Liver (tissue), 3 donors: ENCODE measurements around the gene DHX30.

Source experiments
- GABPA ChIP-seq, 2 donors: IDR thresholded peaks in 1 of 2; conservative IDR thresholded peaks in 1 of 2; 2 replicates each; pipeline ENCODE4 v1.6.1; 2016; ENCODE audit warnings: antibody characterized with exemption in 2 of 2, mild to moderate bottlenecking in 1 of 2, moderate library complexity in 1 of 2
- HNF4A ChIP-seq, 2 donors: conservative IDR thresholded peaks; 2 replicates each; pipeline ENCODE4 v1.6.1; 2016; ENCODE audit warnings: antibody characterized with exemption in 2 of 2, mild to moderate bottlenecking in 2 of 2
- JUND ChIP-seq, 2 donors: IDR thresholded peaks; 2 replicates each; pipeline ENCODE4 v1.6.1; 2016; ENCODE audit warnings: antibody characterized with exemption in 2 of 2
- RAD21 ChIP-seq, 2 donors: IDR thresholded peaks; 2 replicates each; pipeline ENCODE4 v1.6.1; 2016; ENCODE audit warnings: antibody characterized with exemption in 2 of 2, mild to moderate bottlenecking in 2 of 2
- REST ChIP-seq: IDR thresholded peaks from 2 replicates; pipeline ENCODE4 v1.6.1; 2016; ENCODE audit warnings: antibody characterized with exemption, mild to moderate bottlenecking
- SP1 ChIP-seq: IDR thresholded peaks from 2 replicates; pipeline ENCODE4 v1.6.1; 2018; ENCODE audit warnings: antibody characterized with exemption, mild to moderate bottlenecking
- TAF1 ChIP-seq: conservative IDR thresholded peaks from 2 replicates; pipeline ENCODE4 v1.6.1; 2016; ENCODE audit warnings: antibody characterized with exemption, mild to moderate bottlenecking
- YY1 ChIP-seq: IDR thresholded peaks from 2 replicates; pipeline ENCODE4 v1.6.1; 2016; ENCODE audit warnings: antibody characterized with exemption, mild to moderate bottlenecking
- ZBTB33 ChIP-seq: IDR thresholded peaks from 2 replicates; pipeline ENCODE4 v1.6.1; 2016; ENCODE audit warnings: antibody characterized with exemption
- TF ChIP-seq, protein P1 (sequence below): fragments of 150-350 bp; IDR thresholded peaks from 2 replicates; pipeline ENCODE4 v1.5.1; 2017; ENCODE audit warnings: improper control_type of control experiment, low read depth, low read length; ENCODE audit not compliant: missing input control
- donor health status: healthy.
- donor health status: healthy.

- TF ChIP-seq, protein P1, sequence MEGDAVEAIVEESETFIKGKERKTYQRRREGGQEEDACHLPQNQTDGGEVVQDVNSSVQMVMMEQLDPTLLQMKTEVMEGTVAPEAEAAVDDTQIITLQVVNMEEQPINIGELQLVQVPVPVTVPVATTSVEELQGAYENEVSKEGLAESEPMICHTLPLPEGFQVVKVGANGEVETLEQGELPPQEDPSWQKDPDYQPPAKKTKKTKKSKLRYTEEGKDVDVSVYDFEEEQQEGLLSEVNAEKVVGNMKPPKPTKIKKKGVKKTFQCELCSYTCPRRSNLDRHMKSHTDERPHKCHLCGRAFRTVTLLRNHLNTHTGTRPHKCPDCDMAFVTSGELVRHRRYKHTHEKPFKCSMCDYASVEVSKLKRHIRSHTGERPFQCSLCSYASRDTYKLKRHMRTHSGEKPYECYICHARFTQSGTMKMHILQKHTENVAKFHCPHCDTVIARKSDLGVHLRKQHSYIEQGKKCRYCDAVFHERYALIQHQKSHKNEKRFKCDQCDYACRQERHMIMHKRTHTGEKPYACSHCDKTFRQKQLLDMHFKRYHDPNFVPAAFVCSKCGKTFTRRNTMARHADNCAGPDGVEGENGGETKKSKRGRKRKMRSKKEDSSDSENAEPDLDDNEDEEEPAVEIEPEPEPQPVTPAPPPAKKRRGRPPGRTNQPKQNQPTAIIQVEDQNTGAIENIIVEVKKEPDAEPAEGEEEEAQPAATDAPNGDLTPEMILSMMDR = no peak
- TF ChIP-seq JUND (IDR thresholded peaks at IDR 0.05) = no peak
- TF ChIP-seq RAD21 (IDR thresholded peaks at IDR 0.05) = no peak
- TF ChIP-seq REST = no peak
- no peak for TF ChIP-seq SP1
- TF ChIP-seq TAF1 = no peak
- TF ChIP-seq YY1 = no peak
- no peak for TF ChIP-seq ZBTB33
- TF ChIP-seq GABPA (IDR thresholded peaks at IDR 0.05 in 1 of 2, conservative IDR thresholded peaks at IDR 0.05 in 1 of 2) = no peak
- TF ChIP-seq HNF4A (conservative IDR thresholded peaks at IDR 0.05) = no peak
Observed at GRCh38 chr3:47899495-47900108, 96.7 kb downstream of the DHX30 start.
